Endothelial cell (in vitro differentiated cells): ENCODE measurements around the gene LRRC3B. TPM values are rescaled to one million over a fixed set of nuclear protein-coding genes. Genes with fewer than 3 reads are reported as not detected.

ENCODE experiments used
- DNase-seq: peaks from one replicate; pipeline ENCODE4 v3.0.0; 2021; ENCODE audit warnings: low spot score
- H3K27ac Mint-ChIP-seq: one replicate; pipeline ENCODE4 v1.8.0; 2021; ENCODE audit warnings: mixed read lengths, inconsistent platforms; ENCODE audit not compliant: unreplicated experiment
- H3K27me3 Mint-ChIP-seq: one replicate; pipeline ENCODE4 v1.8.0; 2021; ENCODE audit warnings: mild to moderate bottlenecking, moderate library complexity, mixed read lengths, inconsistent platforms; ENCODE audit not compliant: unreplicated experiment
- H3K36me3 Mint-ChIP-seq: one replicate; pipeline ENCODE4 v1.8.0; 2021; ENCODE audit warnings: mild to moderate bottlenecking, low read depth, mixed read lengths, inconsistent platforms; ENCODE audit not compliant: unreplicated experiment
- H3K4me1 Mint-ChIP-seq: one replicate; pipeline ENCODE4 v1.8.0; 2021; ENCODE audit warnings: mild to moderate bottlenecking, mixed read lengths, inconsistent platforms; ENCODE audit not compliant: unreplicated experiment
- H3K4me3 Mint-ChIP-seq: one replicate; pipeline ENCODE4 v1.8.0; 2021; ENCODE audit warnings: mild to moderate bottlenecking, mixed read lengths, inconsistent platforms; ENCODE audit not compliant: unreplicated experiment
- H3K9me3 Mint-ChIP-seq: one replicate; pipeline ENCODE4 v1.8.0; 2021; ENCODE audit warnings: mixed read lengths, inconsistent platforms; ENCODE audit not compliant: unreplicated experiment
- CTCF ChIP-seq: fragments of 200-600 bp; sonication (generic); IDR thresholded peaks from one replicate; pipeline ENCODE4 v1.5.0; 2021; ENCODE audit warnings: antibody characterized with exemption; ENCODE audit not compliant: unreplicated experiment
- total RNA-seq: library from RNA; stranded (reverse); fragmentation: NEBNext Ultra II Directional; extraction: Animal tissue kit (Norgen Biotek cat#: 25700); gene quantifications from one replicate; pipeline ENCODE4 v1.2.1, GENCODE V29; 2021; ENCODE audit not compliant: unreplicated experiment

Gene LRRC3B
- total RNA-seq, 1 donor from 2014 or later = 3.6 TPM

- DNase-seq = no peak
- TF ChIP-seq CTCF = no peak
- no peak overlapping the region for H3K4me3 Mint-ChIP-seq
- H3K36me3 Mint-ChIP-seq = no peaks in the 10 kb centered on the region
- no peak overlapping the region for H3K27ac Mint-ChIP-seq
- peaks cover 4% of the 10 kb centered on the region for H3K4me1 Mint-ChIP-seq
- H3K9me3 Mint-ChIP-seq = no peaks in the 10 kb centered on the region
- H3K27me3 Mint-ChIP-seq = peaks cover 6% of the 10 kb centered on the region
Observed at GRCh38 chr3:26681632-26682031, 59.1 kb downstream of the LRRC3B start.

GRCh38 chr3:26682406-26682805 lies 59.8 kb downstream of the LRRC3B start:
- Mint-ChIP-seq H3K27me3 (peaks cover 4% of the 10 kb centered on the region), H3K27ac (no peak overlapping the region), H3K9me3 (no peaks in the 10 kb centered on the region), H3K4me3 (no peak overlapping the region), H3K4me1 (peaks cover 4% of the 10 kb centered on the region), H3K36me3 (no peaks in the 10 kb centered on the region)
- no peak for TF ChIP-seq CTCF
- DNase-seq = no peak

GRCh38 chr3:26683902-26684301 lies 61.3 kb downstream of the LRRC3B start:
- H3K4me3 Mint-ChIP-seq = no peak overlapping the region
- peaks cover 4% of the 10 kb centered on the region for H3K27me3 Mint-ChIP-seq
- H3K27ac Mint-ChIP-seq = no peak overlapping the region
- H3K36me3 Mint-ChIP-seq = peaks cover 4% of the 10 kb centered on the region
- H3K9me3 Mint-ChIP-seq = peaks cover 4% of the 10 kb centered on the region
- DNase-seq = no peak
- TF ChIP-seq CTCF = no peak
- H3K4me1 Mint-ChIP-seq = peaks cover 4% of the 10 kb centered on the region

GRCh38 chr3:26687466-26687865 lies 64.9 kb downstream of the LRRC3B start:
- Mint-ChIP-seq H3K36me3 (peaks cover 4% of the 10 kb centered on the region), H3K9me3 (peaks cover 4% of the 10 kb centered on the region), H3K27ac (no peak overlapping the region), H3K4me3 (no peak overlapping the region), H3K27me3 (peaks cover 4% of the 10 kb centered on the region), H3K4me1 (no peaks in the 10 kb centered on the region)
- DNase-seq = no peak
- TF ChIP-seq CTCF = no peak

- TF ChIP-seq CTCF = no peak
- Mint-ChIP-seq H3K27ac (no peak overlapping the region), H3K27me3 (no peaks in the 10 kb centered on the region), H3K9me3 (no peaks in the 10 kb centered on the region), H3K4me3 (no peak overlapping the region), H3K36me3 (no peaks in the 10 kb centered on the region), H3K4me1 (no peaks in the 10 kb centered on the region)
- DNase-seq = no peak
Observed at GRCh38 chr3:26699553-26699952, 77.0 kb downstream of the LRRC3B start.
